Measurements from ENCODE around the gene STOX1. TPM values are rescaled to one million over a fixed set of nuclear protein-coding genes. Genes with fewer than 3 reads are reported as not detected.

STOX1 gene
- total and polyA plus RNA-seq, 3 donors from 2014 or later, result 3.2 to 4.6 (median 3.8) TPM

DNA sequence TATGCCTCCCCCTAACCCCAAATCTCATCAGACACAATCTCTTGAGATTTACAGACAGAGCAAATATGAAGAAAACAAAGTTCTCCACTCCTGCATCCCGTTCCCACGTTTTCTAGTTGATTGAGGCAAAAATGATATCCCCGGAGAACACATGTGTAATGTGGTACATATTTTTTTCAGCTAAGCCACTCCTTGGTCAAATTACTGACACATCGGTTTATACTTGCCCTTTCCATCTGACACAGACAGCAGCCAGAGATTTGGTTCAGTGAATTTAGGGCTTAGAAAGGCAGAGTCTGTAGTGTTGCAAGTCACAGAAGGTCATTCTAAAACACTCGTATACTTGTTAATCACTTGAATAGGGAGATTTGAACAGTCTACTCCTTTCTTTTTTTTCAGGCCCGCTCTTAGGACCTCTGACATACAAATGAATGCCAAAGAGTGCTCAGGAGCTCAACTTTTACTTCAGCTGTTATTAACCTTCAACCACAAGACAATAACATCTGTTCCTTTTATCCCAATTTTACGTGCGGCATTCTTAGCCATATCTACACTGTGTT lies 71.9 kb downstream of the STOX1 start:
- no peak for DNase-seq
- Histone ChIP-seq H3K36me3 (ENCODE audit: low read depth, missing control alignments) (no peaks in the 10 kb centered on the region), H3K9me3 (no peaks in the 10 kb centered on the region), H3K4me3 (no peak overlapping the region), H3K4me1 (peaks cover 14% of the 10 kb centered on the region), H3K27ac (no peak overlapping the region), H3K27me3 (no peaks in the 10 kb centered on the region)
- no peak for TF ChIP-seq CTCF (IDR thresholded peaks at IDR 0.05)
- TF ChIP-seq POLR2A (IDR thresholded peaks at IDR 0.05), result no peak
- 63 to 78% methylated on average over 8 of the region's 8 CpGs for WGBS, 2 donors
- intact Hi-C loops (cut with DNase I; ENCODE audit: low total_unique reads), result no loop called here

- H3K4me3 ChIP-seq, result peak overlapping the region; percentile 76 to 83
- H3K4me1 ChIP-seq, result peaks cover 14% of the 10 kb centered on the region
- WGBS, 2 donors, result 3% methylated on average over 32 to 40 of the region's 40 CpGs
- intact Hi-C loops (cut with DNase I; ENCODE audit: low total_unique reads), result no loop called here
- no peak for DNase-seq
- no peaks in the 10 kb centered on the region for H3K27me3 ChIP-seq
- no peaks in the 10 kb centered on the region for H3K36me3 ChIP-seq (ENCODE audit: low read depth, missing control alignments)
- no peaks in the 10 kb centered on the region for H3K9me3 ChIP-seq
- peak overlapping the region; percentile 98 to 99 for H3K27ac ChIP-seq
- TF ChIP-seq POLR2A (IDR thresholded peaks at IDR 0.05) (no peak), CTCF (IDR thresholded peaks at IDR 0.05) (no peak)
These were observed 73.2 kb downstream of the STOX1 start for GRCh38 chr10:68900427-68901104.

GRCh38 chr10:68901105-68901927 lies 74.0 kb downstream of the STOX1 start, which contains the start of gene DDX50:
Gene DDX50 (plus strand): TSS chr10:68901315. CDS start chr10:68901385, 70 bp downstream.
- Histone ChIP-seq H3K9me3 (no peaks in the 10 kb centered on the region), H3K4me1 (peaks cover 14% of the 10 kb centered on the region), H3K4me3 (peak within 1 kb of the TSS; percentile 76 to 83), H3K27ac (peak within 1 kb of the TSS; percentile 98 to 99), H3K27me3 (no peaks in the 10 kb centered on the region), H3K36me3 (ENCODE audit: low read depth, missing control alignments) (no peaks in the 10 kb centered on the region)
- DNase-seq, result peak; percentile 99
- intact Hi-C loops (cut with DNase I; ENCODE audit: low total_unique reads), result no loop called here
- whole genome bisulfite sequencing, 2 donors, result 0 to 1% methylated on average over 32 to 47 of the region's 47 CpGs
- no peak for TF ChIP-seq POLR2A (IDR thresholded peaks at IDR 0.05)
- TF ChIP-seq CTCF (IDR thresholded peaks at IDR 0.05), result peak in 2 of 3 experiments; percentile 47 to 48

DNA sequence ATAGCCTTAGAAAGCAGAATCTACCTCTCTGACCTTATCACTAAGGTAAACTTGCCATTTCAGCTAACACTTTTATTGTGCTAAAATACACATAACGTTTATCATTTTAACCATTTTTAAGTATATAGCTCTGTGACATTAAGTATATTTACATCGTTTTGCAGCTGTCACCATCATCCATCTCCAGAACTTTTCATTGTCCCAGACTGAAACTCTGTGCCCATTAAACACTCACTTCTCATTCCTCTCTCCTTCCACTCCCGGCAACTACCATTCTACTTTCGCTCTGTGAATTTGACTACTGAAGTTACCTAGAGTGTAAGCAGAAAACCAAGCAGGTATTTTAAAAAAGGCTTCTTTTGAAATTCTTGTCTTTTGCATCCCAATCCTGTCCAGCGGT lies 75.1 kb downstream of the STOX1 start:
- TF ChIP-seq CTCF (IDR thresholded peaks at IDR 0.05) (no peak), POLR2A (IDR thresholded peaks at IDR 0.05) (no peak)
- DNase-seq, result no peak
- Histone ChIP-seq H3K9me3 (no peaks in the 10 kb centered on the region), H3K36me3 (ENCODE audit: low read depth, missing control alignments) (no peaks in the 10 kb centered on the region), H3K27ac (peak overlapping the region; percentile 12 to 98), H3K27me3 (no peaks in the 10 kb centered on the region), H3K4me3 (no peak overlapping the region), H3K4me1 (peaks cover 14% of the 10 kb centered on the region)
- intact Hi-C loops (cut with DNase I; ENCODE audit: low total_unique reads), result no loop called here
- WGBS, 2 donors, result 35 to 54% methylated on average over 5 of the region's 5 CpGs

Data from testis (tissue), 3 donors.